HUES64 (cell line): Measurements from ENCODE around the gene ZBTB26. TPM values are rescaled to one million over a fixed set of nuclear protein-coding genes. Genes with fewer than 3 reads are reported as not detected.
A peak's percentile ranks its signal among the peaks of the same experiment; 100 is the strongest.

Source experiments
- H3K27ac ChIP-seq: 2 replicates; pipeline ENCODE4 v1.7.0; 2013; ENCODE audit warnings: low read depth, low read length, inconsistent platforms
- H3K27me3 ChIP-seq: 2 replicates; pipeline ENCODE4 v1.6.1; 2013; ENCODE audit warnings: mild to moderate bottlenecking, low read length; ENCODE audit not compliant: insufficient read depth
- H3K36me3 ChIP-seq: 2 replicates; pipeline ENCODE4 v1.6.1; 2013; ENCODE audit warnings: mild to moderate bottlenecking, low read length; ENCODE audit not compliant: insufficient read depth
- H3K4me1 ChIP-seq: 2 replicates; pipeline ENCODE4 v1.6.1; 2013; ENCODE audit warnings: mild to moderate bottlenecking, low read length, moderate library complexity; ENCODE audit not compliant: insufficient read depth
- H3K4me3 ChIP-seq: 2 replicates; pipeline ENCODE4 v1.5.1; 2013; ENCODE audit warnings: mild to moderate bottlenecking, low read length, moderate library complexity
- H3K9ac ChIP-seq: 2 replicates; pipeline ENCODE4 v1.6.1; 2013; ENCODE audit warnings: mild to moderate bottlenecking, low read depth, low read length
- H3K9me3 ChIP-seq: 2 replicates; pipeline ENCODE4 v1.6.1; 2013; ENCODE audit warnings: low read depth, low read length; ENCODE audit not compliant: insufficient read depth
- WGBS: fragments of 150-250, 120-280 bp; methylation state at CpG from one replicate; pipeline ENCODE4 v1.1.7; 2013; ENCODE audit warnings: missing lambda C conversion rate; 5-methylcytosine and 5-hydroxymethylcytosine counted together
- polyA plus RNA-seq, 2 experiments: library from polyadenylated mRNA; stranded (reverse); fragments of 50-300 nt; gene quantifications; one replicate each; pipeline ENCODE4 v1.2.3, GENCODE V29; 2013

Gene ZBTB26, protein sequence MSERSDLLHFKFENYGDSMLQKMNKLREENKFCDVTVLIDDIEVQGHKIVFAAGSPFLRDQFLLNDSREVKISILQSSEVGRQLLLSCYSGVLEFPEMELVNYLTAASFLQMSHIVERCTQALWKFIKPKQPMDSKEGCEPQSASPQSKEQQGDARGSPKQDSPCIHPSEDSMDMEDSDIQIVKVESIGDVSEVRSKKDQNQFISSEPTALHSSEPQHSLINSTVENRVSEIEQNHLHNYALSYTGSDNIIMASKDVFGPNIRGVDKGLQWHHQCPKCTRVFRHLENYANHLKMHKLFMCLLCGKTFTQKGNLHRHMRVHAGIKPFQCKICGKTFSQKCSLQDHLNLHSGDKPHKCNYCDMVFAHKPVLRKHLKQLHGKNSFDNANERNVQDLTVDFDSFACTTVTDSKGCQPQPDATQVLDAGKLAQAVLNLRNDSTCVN
- polyA plus RNA-seq (2013, experiment 1 of 2): 5.1 TPM
- 5.8 TPM for polyA plus RNA-seq (2013, experiment 2 of 2)

GRCh38 chr9:122931226-122932121, at the start of gene ZBTB26:
Gene ZBTB26 (minus strand): TSS chr9:122931512. CDS start chr9:122919934, 11,578 bp downstream.
- no peaks in the 10 kb centered on the region for H3K9me3 ChIP-seq
- under 1% methylated on average over 51 of the region's 51 CpGs for WGBS
- H3K27me3 ChIP-seq: no peaks in the 10 kb centered on the region
- peaks cover 15% of the 10 kb centered on the region for H3K4me1 ChIP-seq
- peak within 1 kb of the TSS; percentile 75 for H3K4me3 ChIP-seq
- peaks cover 12% of the 10 kb centered on the region for H3K36me3 ChIP-seq
- H3K9ac ChIP-seq: peak within 1 kb of the TSS; percentile 85
- peak within 1 kb of the TSS; percentile 84 for H3K27ac ChIP-seq

GRCh38 chr9:122978601-122979000, 47.3 kb upstream of the ZBTB26 start:
- Histone ChIP-seq H3K4me1 (no peaks in the 10 kb centered on the region), H3K9ac (no peak overlapping the region), H3K9me3 (no peaks in the 10 kb centered on the region), H3K27ac (no peak overlapping the region), H3K36me3 (peaks cover 11% of the 10 kb centered on the region), H3K4me3 (no peak overlapping the region), H3K27me3 (no peaks in the 10 kb centered on the region)
- 0% methylated on average over 1 of the region's 2 CpGs for WGBS

DNA sequence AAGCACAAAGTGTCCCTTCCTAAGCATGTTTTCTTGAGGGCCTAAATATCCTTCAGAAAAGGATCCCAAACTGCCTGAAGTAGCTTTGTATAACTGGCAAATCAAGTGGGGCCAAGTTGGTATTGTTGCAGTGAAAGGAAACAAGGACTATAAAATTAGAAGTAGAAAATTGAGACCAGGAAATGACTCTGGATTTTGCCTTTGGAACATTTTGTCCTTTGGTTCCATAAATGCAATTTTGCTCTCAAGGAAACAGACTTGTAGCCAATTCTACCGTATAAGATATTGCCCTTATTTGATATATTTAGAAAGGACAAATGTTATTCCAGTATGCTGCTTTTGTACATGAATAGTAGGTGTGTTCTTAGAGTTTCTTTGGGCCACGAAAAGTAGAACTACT, 43.9 kb upstream of the ZBTB26 start:
- no peaks in the 10 kb centered on the region for H3K4me1 ChIP-seq
- H3K27me3 ChIP-seq: no peaks in the 10 kb centered on the region
- peaks cover 37% of the 10 kb centered on the region for H3K36me3 ChIP-seq
- no peak overlapping the region for H3K4me3 ChIP-seq
- 0 out of 2 replicates have a peak, but pooled peaks cover 3% of the 10 kb centered on the region for H3K9me3 ChIP-seq
- H3K27ac ChIP-seq: no peak overlapping the region
- H3K9ac ChIP-seq: no peak overlapping the region
- whole genome bisulfite sequencing: 96% methylated on average over 2 of the region's 2 CpGs

DNA sequence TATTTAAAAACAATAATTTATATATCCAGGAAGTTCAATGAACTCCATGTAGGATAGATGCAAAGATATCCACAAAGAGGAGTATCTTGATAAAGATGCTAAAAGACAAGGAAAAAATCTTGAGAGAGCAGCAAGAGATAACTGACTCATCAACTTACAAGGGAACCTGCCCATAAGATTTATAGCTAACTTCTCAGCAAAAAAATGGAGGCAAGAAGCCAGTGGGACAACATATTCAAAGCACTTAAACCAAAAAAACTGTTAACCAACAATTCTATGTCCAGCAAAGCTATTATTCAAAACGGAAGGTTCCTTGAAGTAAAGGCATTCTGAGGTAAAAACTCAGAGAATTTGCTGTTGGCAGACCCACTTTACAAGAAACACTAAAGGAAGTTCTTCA, 29.8 kb upstream of the ZBTB26 start:
- H3K9me3 ChIP-seq: no peaks in the 10 kb centered on the region
- H3K27me3 ChIP-seq: no peaks in the 10 kb centered on the region
- peaks cover 75% of the 10 kb centered on the region for H3K36me3 ChIP-seq
- no peak overlapping the region for H3K27ac ChIP-seq
- H3K4me1 ChIP-seq: no peaks in the 10 kb centered on the region
- 100% methylated on average over 1 of the region's 1 CpG for WGBS
- H3K9ac ChIP-seq: no peak overlapping the region
- H3K4me3 ChIP-seq: no peak overlapping the region

DNA sequence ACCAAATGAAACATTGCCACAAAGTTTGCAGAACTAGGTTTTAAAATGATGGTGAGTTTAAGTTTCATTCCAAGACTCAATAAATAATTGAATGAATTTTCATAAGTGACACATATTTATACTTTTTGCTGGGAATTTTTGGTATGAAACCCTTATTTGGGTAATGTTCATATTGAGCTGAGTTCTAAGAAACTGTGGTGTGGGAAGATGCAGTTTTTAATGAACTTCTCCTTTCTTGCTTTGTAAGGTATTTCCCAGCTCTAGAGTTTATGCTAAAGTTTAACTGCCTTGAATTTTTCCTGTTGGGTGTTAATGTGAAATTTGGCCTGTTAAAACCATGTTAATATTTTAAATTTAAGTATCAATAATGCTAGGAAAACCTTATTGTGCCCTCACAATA, 24.6 kb upstream of the ZBTB26 start:
- Histone ChIP-seq H3K4me3 (no peak overlapping the region), H3K9ac (no peak overlapping the region), H3K27ac (no peak overlapping the region), H3K27me3 (no peaks in the 10 kb centered on the region), H3K9me3 (no peaks in the 10 kb centered on the region), H3K4me1 (peaks cover 4% of the 10 kb centered on the region; the same call in 1 of the 2 replicates), H3K36me3 (peaks cover 32% of the 10 kb centered on the region)

DNA sequence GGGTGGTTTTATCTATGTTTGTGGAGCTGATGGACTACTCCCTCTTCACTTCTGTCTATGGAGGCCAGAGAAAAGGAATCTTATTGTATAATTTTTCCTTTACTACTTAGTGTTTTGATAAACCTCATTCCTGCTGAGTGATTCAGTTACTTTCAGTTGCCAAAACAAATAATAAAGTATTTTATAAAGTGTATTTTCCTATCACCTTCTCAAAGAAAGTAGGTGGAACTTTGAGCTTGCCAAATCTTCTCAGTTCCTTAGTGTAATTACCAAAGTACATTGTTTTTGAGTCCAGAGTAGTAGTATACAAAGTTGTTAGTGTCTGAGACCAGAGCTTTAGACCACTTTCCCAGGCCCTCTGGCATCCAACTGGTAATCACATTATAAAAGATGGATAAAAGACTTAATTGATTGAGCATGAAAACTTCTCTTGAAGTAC, 23.0 kb upstream of the ZBTB26 start:
- H3K27me3 ChIP-seq: no peaks in the 10 kb centered on the region
- H3K9me3 ChIP-seq: no peaks in the 10 kb centered on the region
- peaks cover 15% of the 10 kb centered on the region for H3K36me3 ChIP-seq
- peaks cover 18% of the 10 kb centered on the region for H3K4me1 ChIP-seq
- no peak overlapping the region for H3K27ac ChIP-seq
- no peak overlapping the region for H3K9ac ChIP-seq
- H3K4me3 ChIP-seq: no peak overlapping the region

DNA sequence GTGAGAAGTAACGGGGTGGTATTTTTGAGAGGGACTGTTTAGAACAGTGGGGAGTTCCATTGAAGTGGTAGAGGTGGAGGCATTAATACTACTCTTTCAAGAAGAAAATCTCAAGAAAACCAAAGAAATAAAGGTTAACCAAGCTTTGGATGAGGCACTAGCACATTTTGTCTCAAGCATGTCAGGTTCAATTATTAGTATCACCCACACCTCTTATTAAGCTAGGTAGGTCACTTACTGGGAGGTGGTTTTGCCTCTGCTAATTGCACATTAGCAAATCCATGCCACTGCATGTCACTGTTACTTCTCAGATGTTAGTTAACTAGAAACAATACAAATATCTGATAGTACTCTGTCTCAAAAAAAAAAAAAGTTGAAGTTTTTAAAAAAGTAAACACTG, 19.7 kb upstream of the ZBTB26 start:
- Histone ChIP-seq H3K9ac (no peak overlapping the region), H3K9me3 (no peaks in the 10 kb centered on the region), H3K4me1 (peaks cover 33% of the 10 kb centered on the region), H3K27me3 (no peaks in the 10 kb centered on the region), H3K27ac (no peak overlapping the region), H3K4me3 (no peak overlapping the region), H3K36me3 (0 out of 2 replicates have a peak, but pooled peaks cover 3% of the 10 kb centered on the region)
- WGBS: 97% methylated on average over 1 of the region's 1 CpG

DNA sequence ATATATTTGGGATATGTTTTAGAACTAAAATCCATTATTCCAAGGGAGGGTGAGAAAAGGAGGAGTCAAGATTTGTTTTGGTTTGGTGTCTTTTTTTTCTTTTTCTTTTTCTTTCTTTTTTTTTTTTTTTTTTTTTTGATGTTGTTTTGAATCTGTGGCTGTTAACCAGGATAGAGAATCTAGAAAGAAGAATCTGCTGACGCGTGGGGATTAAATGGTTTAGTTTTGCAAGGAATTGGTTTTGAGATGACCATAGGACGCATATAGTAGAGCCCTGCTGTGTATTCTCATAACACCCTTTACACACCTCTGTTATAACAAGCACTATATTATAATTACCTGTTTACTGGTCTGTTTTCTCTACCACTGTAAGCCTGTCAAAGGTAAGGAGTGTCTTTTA, 19.0 kb upstream of the ZBTB26 start:
- Histone ChIP-seq H3K4me3 (no peak overlapping the region), H3K36me3 (0 out of 2 replicates have a peak, but pooled peaks cover 4% of the 10 kb centered on the region), H3K9me3 (no peaks in the 10 kb centered on the region), H3K9ac (no peak overlapping the region), H3K27ac (no peak overlapping the region), H3K27me3 (no peaks in the 10 kb centered on the region), H3K4me1 (peaks cover 41% of the 10 kb centered on the region)
- WGBS: 98% methylated on average over 2 of the region's 3 CpGs

DNA sequence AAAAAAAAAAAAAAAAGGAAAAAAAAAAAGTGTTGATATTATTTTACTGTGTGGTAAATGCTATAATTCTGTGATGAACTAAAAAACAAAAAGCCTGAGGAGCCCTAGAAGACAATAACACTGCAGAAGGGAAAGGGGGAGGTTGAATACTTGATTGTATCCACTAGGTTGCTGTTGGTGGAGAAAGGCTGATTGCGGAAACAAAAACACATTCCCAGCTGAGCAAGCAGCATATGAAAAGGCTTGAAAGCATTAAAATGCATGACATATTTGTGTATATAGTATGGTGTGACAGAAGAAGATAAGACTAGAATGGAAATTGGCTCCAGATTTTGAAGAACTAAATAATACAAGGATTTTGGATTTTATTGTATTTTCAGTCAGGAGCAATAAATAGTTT, 18.4 kb upstream of the ZBTB26 start:
- Histone ChIP-seq H3K4me3 (no peak overlapping the region), H3K9me3 (no peaks in the 10 kb centered on the region), H3K27ac (no peak overlapping the region), H3K9ac (no peak overlapping the region), H3K27me3 (no peaks in the 10 kb centered on the region), H3K4me1 (peaks cover 43% of the 10 kb centered on the region), H3K36me3 (0 out of 2 replicates have a peak, but pooled peaks cover 6% of the 10 kb centered on the region)
- 73% methylated on average over 1 of the region's 1 CpG for WGBS

DNA sequence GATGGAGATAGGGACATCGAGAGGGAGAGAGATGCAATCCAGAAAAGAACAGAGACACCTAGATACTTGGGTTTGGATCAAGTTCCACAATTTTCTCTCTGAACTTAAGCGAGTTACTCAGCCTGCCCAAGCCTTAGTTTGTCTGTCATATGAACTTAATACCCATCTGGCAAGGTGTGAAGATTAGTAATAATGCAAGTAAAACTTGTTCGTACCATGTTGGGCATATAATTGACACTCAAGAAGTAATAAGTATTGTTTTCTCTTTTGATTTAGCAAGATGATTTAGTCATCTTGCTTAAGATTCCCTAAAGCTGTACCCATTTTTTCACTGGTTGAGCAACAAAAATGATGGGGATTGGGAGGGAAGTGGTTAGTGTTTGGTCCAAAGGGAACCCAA, 17.0 kb upstream of the ZBTB26 start:
- no peaks in the 10 kb centered on the region for H3K27me3 ChIP-seq
- H3K27ac ChIP-seq: no peak overlapping the region; the same call in 1 of the 2 replicates
- H3K4me1 ChIP-seq: peaks cover 43% of the 10 kb centered on the region
- peaks cover 9% of the 10 kb centered on the region; the same call in 1 of the 2 replicates for H3K36me3 ChIP-seq
- no peak overlapping the region for H3K9ac ChIP-seq
- no peaks in the 10 kb centered on the region for H3K9me3 ChIP-seq
- H3K4me3 ChIP-seq: no peak overlapping the region
- 94% methylated on average over 3 of the region's 3 CpGs for WGBS

- Histone ChIP-seq H3K27ac (no peak overlapping the region), H3K4me3 (no peak overlapping the region), H3K9me3 (no peaks in the 10 kb centered on the region), H3K36me3 (peaks cover 9% of the 10 kb centered on the region; the same call in 1 of the 2 replicates), H3K4me1 (peaks cover 49% of the 10 kb centered on the region), H3K9ac (no peak overlapping the region), H3K27me3 (no peaks in the 10 kb centered on the region)
- 86% methylated on average over 1 of the region's 1 CpG for WGBS
Observed at GRCh38 chr9:122946461-122947005, 15.2 kb upstream of the ZBTB26 start.
